ENCODE results near the gene MIEF2. TPM values are rescaled to one million over a fixed set of nuclear protein-coding genes. Genes with fewer than 3 reads are reported as not detected.

Gene MIEF2
- total RNA-seq, 4 donors from 2014 or later, result 5.2 to 11.4 (median 7.9) TPM

DNA sequence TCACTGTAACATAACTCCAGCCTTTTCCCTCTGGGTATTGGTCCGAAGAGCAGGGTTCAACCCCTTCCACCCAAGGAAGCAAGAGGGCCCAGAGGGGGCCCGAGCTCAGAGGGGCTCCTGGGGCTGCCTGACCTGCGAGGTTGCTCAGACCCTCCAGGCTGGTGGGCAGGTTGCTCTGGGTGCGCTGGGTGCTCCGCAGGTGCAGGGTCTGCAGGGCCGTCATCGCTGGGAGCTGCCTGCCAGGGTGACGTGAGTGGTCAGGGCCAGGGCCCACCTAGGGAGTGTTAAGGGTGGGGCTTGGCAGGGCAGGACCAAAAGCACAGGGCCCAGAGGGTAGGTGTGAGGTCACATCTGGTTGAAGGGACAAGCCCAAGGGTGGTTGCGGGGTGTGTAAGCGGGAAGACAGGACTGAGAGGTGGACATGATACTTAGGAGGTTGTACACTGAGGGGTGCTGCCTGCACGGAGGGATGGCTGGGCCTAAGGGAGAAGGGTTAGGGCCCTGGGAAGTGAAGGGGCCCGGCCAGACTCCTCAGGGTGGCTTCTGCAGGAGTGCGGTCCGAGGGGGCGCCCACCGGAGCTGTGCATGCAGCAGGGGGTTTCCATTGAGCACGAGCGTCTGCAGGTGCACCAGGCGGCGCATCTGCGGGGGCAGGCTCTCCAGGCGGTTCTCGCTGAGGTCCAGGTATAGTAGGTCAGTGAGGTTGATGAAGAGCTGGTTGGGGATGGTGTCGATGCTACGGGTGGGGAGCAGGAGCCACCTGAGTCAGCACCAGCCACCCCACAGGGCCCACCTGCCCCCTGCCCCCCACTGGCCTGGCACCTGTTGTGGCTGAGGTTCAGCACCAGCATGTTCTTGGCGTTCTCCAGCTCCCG, 6.3 kb upstream of the MIEF2 start:
- TF ChIP-seq, protein P1, sequence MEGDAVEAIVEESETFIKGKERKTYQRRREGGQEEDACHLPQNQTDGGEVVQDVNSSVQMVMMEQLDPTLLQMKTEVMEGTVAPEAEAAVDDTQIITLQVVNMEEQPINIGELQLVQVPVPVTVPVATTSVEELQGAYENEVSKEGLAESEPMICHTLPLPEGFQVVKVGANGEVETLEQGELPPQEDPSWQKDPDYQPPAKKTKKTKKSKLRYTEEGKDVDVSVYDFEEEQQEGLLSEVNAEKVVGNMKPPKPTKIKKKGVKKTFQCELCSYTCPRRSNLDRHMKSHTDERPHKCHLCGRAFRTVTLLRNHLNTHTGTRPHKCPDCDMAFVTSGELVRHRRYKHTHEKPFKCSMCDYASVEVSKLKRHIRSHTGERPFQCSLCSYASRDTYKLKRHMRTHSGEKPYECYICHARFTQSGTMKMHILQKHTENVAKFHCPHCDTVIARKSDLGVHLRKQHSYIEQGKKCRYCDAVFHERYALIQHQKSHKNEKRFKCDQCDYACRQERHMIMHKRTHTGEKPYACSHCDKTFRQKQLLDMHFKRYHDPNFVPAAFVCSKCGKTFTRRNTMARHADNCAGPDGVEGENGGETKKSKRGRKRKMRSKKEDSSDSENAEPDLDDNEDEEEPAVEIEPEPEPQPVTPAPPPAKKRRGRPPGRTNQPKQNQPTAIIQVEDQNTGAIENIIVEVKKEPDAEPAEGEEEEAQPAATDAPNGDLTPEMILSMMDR (IDR thresholded peaks at IDR 0.05; ENCODE audit: low read depth), result no peak

DNA sequence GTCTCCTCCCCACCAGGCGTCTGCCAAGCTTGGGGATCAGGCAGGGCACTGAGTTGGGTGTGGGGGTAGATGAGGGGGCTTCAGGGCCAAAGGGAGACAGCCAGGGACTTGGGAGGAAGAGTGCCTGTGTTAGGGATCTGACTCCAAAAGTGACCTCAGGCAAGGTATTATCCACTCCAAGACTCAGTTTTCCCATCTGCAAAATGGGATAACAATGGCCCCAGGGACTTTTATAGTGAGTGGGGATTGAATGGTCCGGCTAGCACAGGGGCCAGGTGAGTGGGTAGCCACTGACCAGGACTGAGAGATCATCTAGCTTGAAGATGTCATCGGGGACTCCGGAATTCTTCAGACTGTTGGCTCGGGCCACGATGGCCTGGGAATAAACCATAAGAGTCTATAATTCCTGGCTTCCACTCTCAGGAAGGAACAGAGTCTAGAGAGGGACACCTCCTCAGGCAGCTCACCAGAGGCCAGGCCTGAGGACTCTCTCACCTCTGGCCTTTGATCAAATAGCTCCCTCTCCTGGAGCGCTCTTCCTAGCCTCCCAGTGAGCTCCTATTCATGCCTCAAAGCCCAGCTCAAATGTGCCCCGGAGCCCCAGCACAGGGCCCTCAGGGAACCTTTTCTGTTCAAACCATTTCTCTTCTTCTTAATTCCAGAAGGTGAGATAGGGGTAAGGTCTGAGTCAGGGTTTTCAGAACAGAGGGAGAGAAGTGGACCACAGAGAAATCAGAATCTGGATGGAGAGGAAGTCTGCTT, 5.4 kb upstream of the MIEF2 start:
- TF ChIP-seq, protein P1 (IDR thresholded peaks at IDR 0.05; ENCODE audit: low read depth), result no peak

DNA sequence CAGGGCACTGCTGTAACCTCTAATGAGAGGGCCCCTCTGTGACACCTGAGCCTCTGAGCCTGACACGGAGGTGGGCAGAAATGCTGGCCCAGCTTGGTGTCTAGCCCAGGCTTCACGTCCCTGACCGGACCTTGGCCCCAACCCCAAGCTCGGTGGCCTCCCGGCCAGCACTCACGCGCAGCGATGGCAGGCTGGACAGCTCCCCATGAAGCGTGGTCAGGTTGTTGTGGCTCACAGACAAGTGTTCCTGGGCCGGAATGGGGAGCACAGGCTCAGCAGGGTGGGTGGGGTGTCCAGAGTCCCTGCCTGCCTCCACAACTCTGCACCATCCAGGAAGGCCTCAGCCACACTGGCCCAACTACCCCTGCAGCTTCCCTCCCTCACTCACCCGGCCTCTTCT, 4.1 kb upstream of the MIEF2 start:
- TF ChIP-seq, protein P1 (IDR thresholded peaks at IDR 0.05; ENCODE audit: low read depth), result no peak

DNA sequence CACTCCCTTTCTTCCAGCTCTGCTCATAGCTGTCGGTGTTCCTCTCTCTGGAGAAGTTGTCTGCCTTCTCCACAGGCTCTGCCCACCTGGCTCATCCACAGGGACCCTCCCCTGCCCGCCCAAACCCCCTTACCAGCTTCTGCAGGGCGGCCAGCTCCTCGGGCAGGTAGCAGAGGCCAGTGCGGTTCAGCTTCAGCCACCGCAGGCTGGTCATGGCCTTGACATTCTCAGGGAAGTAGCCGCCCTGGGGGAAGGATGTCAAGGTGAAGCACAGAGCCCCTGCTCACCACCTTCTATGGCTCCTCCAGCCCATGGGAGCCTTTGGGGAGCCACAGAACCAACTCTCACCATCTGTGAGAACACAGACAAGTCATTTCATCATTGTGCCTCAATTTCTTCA, 3.7 kb upstream of the MIEF2 start:
- TF ChIP-seq, protein P1 (IDR thresholded peaks at IDR 0.05; ENCODE audit: low read depth), result no peak

DNA sequence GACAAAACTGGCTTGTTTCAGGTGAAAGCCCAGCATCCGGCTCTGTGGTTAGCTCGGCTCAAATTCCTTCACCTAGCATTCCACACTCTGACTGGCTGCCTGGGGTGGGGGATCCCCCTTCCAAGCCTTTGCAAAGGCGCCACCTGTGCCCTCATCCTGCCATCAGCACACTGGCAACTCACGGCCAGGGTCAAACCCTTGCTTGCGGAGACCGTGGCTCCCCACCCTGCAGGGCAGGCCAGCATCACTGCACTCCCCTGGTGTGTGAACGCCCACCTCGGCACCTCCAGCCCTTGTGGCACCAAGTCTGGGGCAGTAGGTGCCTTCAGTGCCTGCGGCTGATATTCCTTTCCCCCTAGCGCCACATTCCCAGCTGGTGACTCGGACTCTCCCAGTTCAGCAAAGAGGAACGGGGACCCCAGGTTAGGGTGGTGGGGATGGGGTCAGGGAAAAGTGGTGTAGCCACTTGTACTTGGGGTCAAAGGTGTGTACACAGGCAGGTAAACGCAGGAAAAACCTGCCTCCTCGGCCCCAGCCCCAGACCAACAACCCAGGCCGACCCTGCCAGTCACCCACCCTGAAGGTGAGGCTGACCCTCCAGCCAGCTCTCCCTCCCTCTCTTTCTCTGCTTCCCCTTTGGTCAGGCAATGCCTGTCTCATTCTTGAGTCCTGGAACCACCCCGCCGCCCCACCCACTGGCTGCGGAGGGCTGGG, 3.0 kb upstream of the MIEF2 start:
- TF ChIP-seq, protein P1 (IDR thresholded peaks at IDR 0.05; ENCODE audit: low read depth), result no peak

DNA sequence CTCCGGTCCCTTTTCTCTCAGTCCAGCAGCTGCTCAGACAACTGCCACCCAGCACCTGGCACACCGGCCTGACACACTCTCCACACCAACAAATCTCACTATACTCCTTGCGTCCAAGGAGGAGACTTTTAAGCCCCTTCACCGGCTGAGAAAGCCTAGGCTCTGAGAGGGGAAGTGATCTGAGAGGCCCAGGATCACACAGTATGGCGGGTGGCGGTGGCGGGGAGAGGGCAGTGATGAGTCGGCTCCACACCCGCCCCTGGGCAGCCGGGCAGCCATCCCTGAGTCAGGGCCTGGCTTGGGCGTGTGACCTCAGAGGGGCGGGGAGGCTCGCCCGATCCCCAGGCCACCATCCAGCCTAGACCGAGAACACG, 2.5 kb upstream of the MIEF2 start:
- TF ChIP-seq, protein P1 (IDR thresholded peaks at IDR 0.05; ENCODE audit: low read depth), result no peak

All from subcutaneous adipose tissue (tissue), 4 donors.